A549 treated with Hydrocortisone at 1 μM for 4 hours (cell line): ENCODE measurements around the gene PTOV1. TPM values are rescaled to one million over a fixed set of nuclear protein-coding genes. Genes with fewer than 3 reads are reported as not detected.

ENCODE experiments used
- total RNA-seq: library from RNA; stranded (reverse); fragments of 200-300 nt; extraction: Qiagen RNA extraction; gene quantifications from 5 replicates; pipeline ENCODE4 v1.2.3, GENCODE V29; 2022

The PTOV1 gene
- total RNA-seq, result 109 to 153 TPM (median 147 TPM) in 5 replicates

DNA sequence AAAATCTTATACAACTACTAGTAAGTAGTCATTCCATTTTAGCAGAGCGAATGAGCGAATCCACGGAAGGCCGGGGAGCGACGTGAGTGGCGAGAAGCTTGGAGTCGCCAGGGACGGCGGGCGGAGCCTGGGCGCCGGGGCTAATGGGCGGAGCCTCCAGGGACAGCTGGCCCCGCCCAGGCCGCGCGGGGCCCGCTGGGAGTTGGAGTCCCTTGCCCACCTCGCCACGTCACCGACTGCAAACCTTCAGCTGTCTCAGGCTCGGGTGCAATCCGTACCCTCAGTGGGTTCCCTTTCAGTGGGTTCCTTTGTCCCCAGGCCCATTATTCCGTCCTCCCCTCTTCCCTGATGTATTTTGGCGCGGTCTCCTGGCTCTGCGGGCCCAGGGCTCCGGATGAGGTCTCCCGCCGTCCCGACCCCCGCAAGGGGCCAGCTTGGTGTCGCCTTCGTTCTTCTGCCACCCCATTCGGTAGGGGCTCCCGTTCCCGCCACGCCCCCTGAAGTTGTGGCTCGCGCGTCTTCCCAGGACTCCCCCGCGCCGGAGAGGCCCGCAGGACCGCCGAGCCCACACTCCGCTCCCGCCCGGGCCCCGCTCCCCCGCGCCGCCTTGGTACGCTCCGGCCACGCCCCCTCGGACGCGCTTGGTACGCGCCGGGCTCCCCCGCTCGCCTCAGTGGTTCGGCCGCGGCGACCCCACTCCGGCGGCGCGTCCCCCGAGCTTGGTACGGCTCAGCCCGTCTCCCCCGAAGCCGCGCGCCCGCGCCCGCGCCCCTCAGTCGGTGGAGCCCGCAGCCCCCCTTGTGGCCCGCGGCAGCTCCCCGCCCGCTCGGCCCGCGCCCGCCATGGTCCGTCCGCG is at the start of gene PTOV1:
PTOV1 (plus strand) TSS at position 673 of the 856 bp plus-strand sequence.

DNA sequence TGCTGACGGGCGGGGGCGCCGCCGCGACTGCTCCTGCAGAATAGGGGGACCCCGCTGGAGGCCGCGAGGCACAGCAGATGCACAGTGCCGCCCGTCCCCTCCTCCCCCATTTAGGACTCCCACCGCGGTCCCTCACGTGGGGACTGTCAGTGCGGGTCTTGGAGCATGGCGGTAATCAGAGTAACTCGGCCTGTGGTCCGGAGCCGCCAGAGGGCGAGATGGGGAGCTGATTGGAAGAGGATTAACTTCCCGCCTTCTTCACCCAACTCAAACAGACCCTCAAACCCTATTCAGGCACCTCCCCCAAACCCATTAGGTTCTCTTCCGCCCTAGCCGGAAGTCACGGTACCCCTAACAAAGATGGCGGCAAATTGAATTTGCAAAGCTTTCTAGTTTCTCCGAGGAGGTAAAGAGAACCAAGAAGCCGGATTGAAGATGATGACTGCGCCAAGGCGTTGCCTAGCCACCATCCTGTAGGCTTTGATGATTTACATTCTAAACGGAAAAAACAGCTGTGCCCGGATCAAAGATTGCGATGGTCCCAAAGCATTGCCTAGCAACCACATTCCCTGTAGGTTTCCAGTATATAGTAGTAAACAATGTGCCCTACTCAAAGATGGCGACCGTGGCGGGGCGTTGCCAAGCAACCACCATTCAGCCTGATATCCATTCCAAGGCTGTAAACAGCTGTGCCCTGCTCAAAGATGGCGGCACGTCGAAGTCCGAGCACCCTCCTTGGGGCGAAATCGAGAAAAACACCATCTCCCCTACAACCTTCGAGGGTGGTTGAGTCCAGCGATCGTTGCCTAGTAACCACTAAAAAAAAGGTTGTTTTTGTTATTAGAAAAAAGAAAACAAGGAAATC is 37.7 kb upstream of the PTOV1 start, which contains the start of gene FUZ:
FUZ (minus strand) TSS at position 296 of the 865 bp plus-strand sequence; CDS start at position 110, 186 bp downstream.

DNA sequence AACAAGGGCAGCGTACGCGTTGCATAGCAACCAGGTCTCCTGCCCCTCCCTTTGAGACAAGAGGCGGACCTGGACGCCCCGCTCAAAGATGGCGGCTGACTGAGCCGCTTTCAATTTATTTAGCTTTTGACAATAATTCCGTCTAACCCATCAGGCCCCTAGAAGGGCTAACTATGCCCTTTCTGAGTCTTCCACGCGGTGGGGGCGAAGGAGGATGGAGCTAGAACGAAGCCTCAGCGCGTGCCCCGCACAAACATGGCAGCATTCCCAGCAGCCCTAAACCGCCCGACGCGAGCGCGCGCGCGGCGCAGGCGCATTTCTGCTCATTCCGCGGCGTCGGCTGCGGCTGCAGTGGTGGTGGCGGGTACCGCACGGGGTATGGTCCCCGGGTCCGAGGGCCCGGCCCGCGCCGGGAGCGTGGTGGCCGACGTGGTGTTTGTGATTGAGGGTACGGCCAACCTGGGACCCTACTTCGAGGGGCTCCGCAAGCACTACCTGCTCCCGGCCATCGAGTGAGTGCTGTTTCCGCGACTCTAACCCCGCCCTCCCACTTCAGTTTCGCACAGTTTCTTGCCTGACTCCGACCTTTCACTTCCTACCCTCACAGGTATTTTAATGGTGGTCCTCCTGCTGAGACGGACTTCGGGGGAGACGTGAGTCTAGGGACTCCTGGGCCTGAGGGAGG is 32.9 kb upstream of the PTOV1 start, which contains the start of gene MED25:
MED25 (plus strand) TSS at position 326 of the 685 bp plus-strand sequence; CDS start at position 379, 53 bp downstream.

DNA sequence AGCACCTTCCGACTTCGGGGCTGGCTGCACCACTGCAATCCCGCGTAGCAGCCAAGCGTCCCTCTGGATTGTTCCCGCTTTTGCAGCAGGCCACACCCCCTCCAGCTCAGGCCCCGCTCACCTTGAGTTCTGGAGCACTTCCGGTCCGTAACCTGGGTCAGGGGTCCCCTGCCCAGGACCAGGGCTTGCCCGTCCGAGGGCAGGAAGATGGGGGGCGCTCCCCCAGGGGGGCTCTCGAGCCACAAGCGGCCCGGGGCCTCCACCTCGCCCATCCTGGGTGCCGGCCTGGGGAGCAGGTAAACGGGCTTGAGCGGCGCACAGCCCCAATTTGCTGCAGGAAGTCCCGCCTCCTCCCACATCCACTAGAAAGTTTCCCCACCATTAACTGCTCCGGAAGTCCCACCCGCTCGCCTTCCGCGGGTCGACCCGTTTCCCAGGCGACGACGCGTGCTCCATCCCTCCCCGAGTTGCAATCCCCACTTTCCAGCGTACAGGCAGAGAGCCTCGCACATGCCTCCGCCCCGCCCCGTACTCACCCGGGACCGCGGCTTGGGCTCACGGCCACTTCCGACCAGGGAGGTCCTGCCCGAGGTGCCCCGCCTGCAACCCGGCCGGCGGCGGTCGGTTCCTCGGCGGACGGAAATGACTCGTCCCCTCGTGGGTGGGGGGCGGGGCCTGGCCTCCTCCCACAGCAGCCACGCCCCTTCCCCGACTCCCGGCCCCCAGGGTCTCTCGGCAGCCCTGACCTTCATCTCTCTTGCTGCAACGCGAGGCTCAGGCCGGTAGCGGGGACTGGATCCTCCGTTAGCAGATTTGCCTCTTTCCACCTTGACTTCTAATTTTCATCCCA is 16.2 kb downstream of the PTOV1 start, which contains the start of gene PNKP:
PNKP (minus strand) TSS at position 644 of the 850 bp plus-strand sequence; CDS start at position 272, 372 bp downstream.

DNA sequence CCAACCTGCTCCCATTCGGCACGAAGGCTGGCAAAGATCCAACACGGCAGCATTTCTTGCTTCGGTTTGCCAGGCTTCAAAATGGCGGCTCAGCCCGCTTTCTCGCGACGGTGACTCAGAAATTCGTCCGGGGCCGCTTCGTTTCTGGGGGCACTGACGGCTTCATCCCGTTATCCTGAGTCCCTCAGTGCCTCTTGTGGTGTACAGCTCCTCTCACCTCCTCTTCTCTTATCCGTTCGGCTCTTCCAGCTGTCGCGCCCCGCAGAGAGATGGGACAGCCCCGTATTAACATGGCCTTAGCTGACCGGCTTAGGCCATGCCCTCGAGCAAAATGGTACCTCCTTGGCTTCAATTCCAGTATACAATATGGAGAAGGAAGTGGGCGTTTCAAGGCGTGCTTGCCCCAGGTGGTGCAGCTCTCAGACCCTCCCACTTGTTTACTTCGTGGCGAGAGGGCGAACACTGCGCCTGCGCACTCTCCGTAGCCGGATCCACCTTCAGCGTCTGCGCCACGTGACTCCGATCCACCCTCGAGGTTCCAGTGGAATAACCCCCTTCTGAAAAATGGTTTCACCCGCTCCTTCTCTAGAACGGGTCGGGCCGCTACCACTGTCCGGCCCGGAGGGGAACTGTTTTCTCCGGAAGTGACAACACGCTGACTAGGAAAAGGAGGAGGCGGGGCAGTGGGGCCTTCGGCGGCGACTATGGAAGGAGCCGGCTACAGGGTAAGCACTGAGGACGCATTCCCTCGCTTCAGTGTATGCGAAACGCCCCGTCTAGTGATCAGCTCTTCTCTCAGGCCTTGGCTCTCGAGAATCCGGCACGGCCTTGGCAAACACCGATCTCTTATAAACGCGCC is 26.3 kb downstream of the PTOV1 start, which contains the start of the genes AKT1S1 and TBC1D17:
AKT1S1 (minus strand) TSS at position 336 of the 859 bp plus-strand sequence. CDS start 4,060 bp downstream, outside the sequence.
TBC1D17 (plus strand) TSS at position 683 of the 859 bp plus-strand sequence; CDS start at position 705, 22 bp downstream.

DNA sequence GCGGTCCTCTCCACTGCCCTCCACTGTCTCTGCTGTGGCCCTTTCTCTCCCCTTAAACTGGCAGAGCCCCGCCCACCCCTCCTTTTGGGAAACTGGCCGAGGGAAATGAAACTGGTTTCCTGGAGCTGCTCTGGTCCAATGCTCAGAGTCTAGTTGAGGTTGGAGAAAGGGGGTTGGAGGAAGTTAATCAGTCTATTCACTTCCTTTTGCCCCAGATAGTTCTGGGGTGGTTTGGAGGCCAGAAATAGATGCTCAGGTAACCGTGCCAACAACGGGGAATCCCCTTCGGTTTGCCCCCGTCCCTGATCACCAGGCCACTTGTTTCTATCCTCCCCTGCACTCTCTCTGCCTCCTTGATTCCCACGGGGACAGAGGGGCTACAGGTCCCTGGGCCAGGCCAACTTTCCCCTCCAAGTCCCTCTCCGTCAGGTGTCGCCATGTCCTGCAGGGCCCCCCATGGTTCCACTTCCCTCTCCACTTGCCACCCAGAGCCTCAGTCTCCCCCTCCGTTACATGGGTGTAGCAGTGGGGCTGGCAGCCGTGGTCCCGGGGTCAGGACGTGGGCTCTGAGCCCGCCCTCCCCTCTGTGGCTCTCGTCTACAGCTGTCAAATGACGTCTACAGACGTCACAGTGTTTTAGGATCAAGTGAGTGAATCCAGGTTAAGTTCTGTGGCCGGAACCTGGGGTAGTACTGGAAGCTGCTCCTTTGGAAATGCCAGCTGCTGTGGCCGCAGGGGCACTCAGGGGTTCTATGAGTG is 46.1 kb downstream of the PTOV1 start, which contains the start of gene IL4I1:
IL4I1 (minus strand) TSS at position 25 of the 759 bp plus-strand sequence. CDS start 727 bp downstream, outside the sequence.

Other genes with a start within 250 kb of the PTOV1 start
- gene RRAS, start 211.0 kb upstream of the PTOV1 start, total RNA-seq, result 103 to 162 TPM (median 151 TPM) in 5 replicates
- 55.7 to 70.6 TPM (median 65.0 TPM) in 5 replicates for gene SCAF1, start 208.9 kb upstream of the PTOV1 start, total RNA-seq
- gene IRF3, start 185.3 kb upstream of the PTOV1 start, total RNA-seq, result 91.9 to 104 TPM (median 99.5 TPM) in 5 replicates
- gene BCL2L12, start 185.2 kb upstream of the PTOV1 start, total RNA-seq, result 52.0 to 76.1 TPM (median 68.7 TPM) in 5 replicates
- gene PRMT1, start 173.9 kb upstream of the PTOV1 start, total RNA-seq, result 402 to 427 TPM (median 409 TPM) in 5 replicates
- gene ADM5, start 161.6 kb upstream of the PTOV1 start, total RNA-seq, result 3.1 to 6.1 TPM (median 5.4 TPM) in 5 replicates
- 10.9 to 14.1 TPM (median 11.8 TPM) in 5 replicates for gene CPT1C, start 160.0 kb upstream of the PTOV1 start, total RNA-seq
- not detected in 5 replicates for gene TSKS, start 87.9 kb upstream of the PTOV1 start, total RNA-seq
- 49.2 to 57.2 TPM (median 53.4 TPM) in 5 replicates for gene AP2A1, start 84.2 kb upstream of the PTOV1 start, total RNA-seq
- 14.2 to 15.0 TPM (median 14.4 TPM) in 5 replicates for gene FUZ, start 37.9 kb upstream of the PTOV1 start, total RNA-seq
- 52.5 to 69.5 TPM (median 64.5 TPM) in 5 replicates for gene MED25, start 32.9 kb upstream of the PTOV1 start, total RNA-seq
- gene PNKP, start 16.4 kb downstream of the PTOV1 start, total RNA-seq, result 43.3 to 55.7 TPM (median 46.1 TPM) in 5 replicates
- 69.0 to 114 TPM (median 102 TPM) in 5 replicates for gene AKT1S1, start 26.2 kb downstream of the PTOV1 start, total RNA-seq
- 20.8 to 22.0 TPM (median 21.7 TPM) in 5 replicates for gene TBC1D17, start 26.5 kb downstream of the PTOV1 start, total RNA-seq
- 0.58 to 1.0 TPM (median 0.66 TPM) in 5 replicates for gene IL4I1, start 45.7 kb downstream of the PTOV1 start, total RNA-seq
- gene ATF5, start 78.0 kb downstream of the PTOV1 start, total RNA-seq, result 46.1 to 53.6 TPM (median 48.0 TPM) in 5 replicates
- gene NUP62, start 78.3 kb downstream of the PTOV1 start, total RNA-seq, result 83.4 to 88.1 TPM (median 83.9 TPM) in 5 replicates
- 0.07 to 0.13 TPM (median 0.07 TPM) in 5 replicates for gene SIGLEC11, start 110.0 kb downstream of the PTOV1 start, total RNA-seq
- gene VRK3, start 174.2 kb downstream of the PTOV1 start, total RNA-seq, result 37.4 to 47.1 TPM (median 39.7 TPM) in 5 replicates
- gene ZNF473, start 174.8 kb downstream of the PTOV1 start, total RNA-seq, result 7.6 to 13.2 TPM (median 9.8 TPM) in 5 replicates